Activated B cell treated with CpG ODN at 0.5 μM for 24 hours (primary cell): Measurements from ENCODE around the gene GALNT2. TPM values are rescaled to one million over a fixed set of nuclear protein-coding genes. Genes with fewer than 3 reads are reported as not detected.

Source experiments
- ATAC-seq: fragments of 200-7000 bp; cut with Tn5 transposase; one replicate; pipeline ENCODE4 v1.10.0; 2021; ENCODE audit warnings: low read depth, mild to moderate bottlenecking, moderate library complexity
- CTCF ChIA-PET: fragments of 350-600 bp; sonication (Branson Sonifier 250); formaldehyde crosslinking; loops from one replicate; lab custom pipeline; 2021; ENCODE audit warnings: antibody characterized with exemption; lab: Charles Lee
- POLR2A ChIA-PET: fragments of 350-600 bp; sonication (Branson Sonifier 250); formaldehyde crosslinking; loops from one replicate; lab custom pipeline; 2021; ENCODE audit warnings: antibody characterized with exemption; lab: Charles Lee
- DNase-seq: peaks from one replicate; pipeline ENCODE4 v3.0.0; 2022
- H3K27ac Mint-ChIP-seq: one replicate; pipeline ENCODE4 v1.8.0; 2020; ENCODE audit warnings: mixed read lengths
- H3K27me3 Mint-ChIP-seq: one replicate; pipeline ENCODE4 v1.8.0; 2021; ENCODE audit warnings: mixed read lengths
- H3K36me3 Mint-ChIP-seq: one replicate; pipeline ENCODE4 v1.8.0; 2021; ENCODE audit warnings: low read depth, mixed read lengths
- H3K4me1 Mint-ChIP-seq: one replicate; pipeline ENCODE4 v1.8.0; 2021; ENCODE audit warnings: mixed read lengths
- H3K4me3 Mint-ChIP-seq: one replicate; pipeline ENCODE4 v1.8.0; 2020; ENCODE audit warnings: mild to moderate bottlenecking, mixed read lengths
- H3K9me3 Mint-ChIP-seq: one replicate; pipeline ENCODE4 v1.8.0; 2020; ENCODE audit warnings: mixed read lengths
- intact Hi-C: fragments of 100-400 bp; cut with micrococcal nuclease; formaldehyde crosslinking; loops from one replicate; pipeline ENCODE4 v1.15.1; 2024
- total RNA-seq: library from RNA; stranded (reverse); gene quantifications from 2 replicates; pipeline ENCODE4 v1.2.3, GENCODE V29; 2022
- TF ChIP-seq, protein P1 (sequence below): fragments of 200-600 bp; IDR thresholded peaks from one replicate; pipeline ENCODE4 v1.8.0; 2022; ENCODE audit warnings: antibody characterized with exemption, mild to moderate bottlenecking

GALNT2 gene
- total RNA-seq, 1 donor from 2014 or later: 108 TPM

DNA sequence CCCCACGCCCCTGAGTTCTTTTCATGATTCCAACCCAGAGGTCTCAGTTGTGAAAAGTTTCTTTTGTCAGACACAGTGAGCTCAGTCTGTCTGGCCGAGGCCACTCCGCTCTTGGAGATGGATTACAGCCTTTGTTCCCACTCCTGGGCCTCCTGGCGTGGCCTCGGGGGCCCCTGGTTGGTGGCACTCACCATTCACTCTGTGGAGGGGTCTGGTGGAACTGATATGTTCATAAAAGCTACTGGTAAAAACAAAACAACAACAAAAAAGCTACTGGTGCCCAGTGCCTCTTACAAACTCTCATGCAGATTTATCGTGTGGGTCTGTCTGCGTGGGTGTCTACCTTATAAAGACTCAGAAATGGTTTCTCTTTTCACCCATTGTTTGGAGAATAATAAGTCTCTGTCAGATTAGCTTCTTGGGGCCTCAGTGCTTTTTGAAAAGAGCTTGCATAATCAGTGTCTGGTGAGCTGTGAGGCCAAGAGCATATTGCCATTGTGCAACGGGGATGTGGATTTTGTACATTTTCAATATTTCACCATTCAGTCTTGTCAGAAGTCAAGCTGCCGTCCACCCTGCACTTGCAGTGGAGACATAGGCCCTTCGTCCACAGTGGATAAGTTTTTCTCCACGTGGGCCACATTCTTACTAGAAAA lies 86.7 kb downstream of the GALNT2 start:
- Mint-ChIP-seq H3K4me1 (peaks cover 64% of the 10 kb centered on the region), H3K36me3 (peaks cover 19% of the 10 kb centered on the region), H3K27me3 (no peaks in the 10 kb centered on the region), H3K4me3 (no peak overlapping the region), H3K9me3 (no peaks in the 10 kb centered on the region), H3K27ac (no peak overlapping the region)
- intact Hi-C loops: no loop called here
- TF ChIP-seq, protein P1, sequence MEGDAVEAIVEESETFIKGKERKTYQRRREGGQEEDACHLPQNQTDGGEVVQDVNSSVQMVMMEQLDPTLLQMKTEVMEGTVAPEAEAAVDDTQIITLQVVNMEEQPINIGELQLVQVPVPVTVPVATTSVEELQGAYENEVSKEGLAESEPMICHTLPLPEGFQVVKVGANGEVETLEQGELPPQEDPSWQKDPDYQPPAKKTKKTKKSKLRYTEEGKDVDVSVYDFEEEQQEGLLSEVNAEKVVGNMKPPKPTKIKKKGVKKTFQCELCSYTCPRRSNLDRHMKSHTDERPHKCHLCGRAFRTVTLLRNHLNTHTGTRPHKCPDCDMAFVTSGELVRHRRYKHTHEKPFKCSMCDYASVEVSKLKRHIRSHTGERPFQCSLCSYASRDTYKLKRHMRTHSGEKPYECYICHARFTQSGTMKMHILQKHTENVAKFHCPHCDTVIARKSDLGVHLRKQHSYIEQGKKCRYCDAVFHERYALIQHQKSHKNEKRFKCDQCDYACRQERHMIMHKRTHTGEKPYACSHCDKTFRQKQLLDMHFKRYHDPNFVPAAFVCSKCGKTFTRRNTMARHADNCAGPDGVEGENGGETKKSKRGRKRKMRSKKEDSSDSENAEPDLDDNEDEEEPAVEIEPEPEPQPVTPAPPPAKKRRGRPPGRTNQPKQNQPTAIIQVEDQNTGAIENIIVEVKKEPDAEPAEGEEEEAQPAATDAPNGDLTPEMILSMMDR: no peak
- DNase-seq: no peak
- ChIA-PET CTCF (no interaction called here), POLR2A (interaction anchor here (0.7 kb wide), 1 partner anchor 50 kb away, joined by 3 read pairs; no protein-coding TSS in a partner anchor)
- no peak for ATAC-seq

DNA sequence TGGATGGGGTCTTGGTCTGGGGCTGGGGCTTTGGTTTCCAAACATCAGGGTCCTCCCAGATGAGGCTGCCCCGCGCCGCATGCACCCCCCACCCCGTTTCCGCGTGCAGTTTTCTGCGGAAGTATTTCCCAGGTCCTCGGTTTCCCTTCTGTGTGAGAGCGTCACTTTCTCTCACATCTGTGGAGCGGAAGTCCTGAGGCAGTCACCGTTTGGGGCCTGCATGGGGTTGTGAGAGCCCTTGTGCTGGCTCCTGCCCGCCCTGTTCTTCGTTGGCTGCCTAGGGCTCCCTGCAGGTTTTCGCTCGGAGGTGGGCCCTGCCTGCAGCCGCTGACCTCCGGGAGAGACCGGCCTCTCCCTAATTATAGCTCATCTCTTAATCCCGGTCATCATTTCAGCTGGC lies 88.0 kb downstream of the GALNT2 start:
- Mint-ChIP-seq H3K27me3 (no peaks in the 10 kb centered on the region), H3K4me1 (peaks cover 63% of the 10 kb centered on the region), H3K27ac (no peak overlapping the region), H3K9me3 (no peaks in the 10 kb centered on the region), H3K36me3 (peaks cover 19% of the 10 kb centered on the region), H3K4me3 (no peak overlapping the region)
- ChIA-PET CTCF (no interaction called here), POLR2A (interaction anchor here (1.4 kb wide), 1 partner anchor 8 kb away, joined by 4 read pairs; no protein-coding TSS in a partner anchor)
- ATAC-seq: no peak
- TF ChIP-seq, protein P1: no peak
- no peak for DNase-seq
- intact Hi-C loops: no loop called here

GRCh38 chr1:230156068-230156467 lies 89.0 kb downstream of the GALNT2 start:
- no peak overlapping the region for H3K27ac Mint-ChIP-seq
- peaks cover 18% of the 10 kb centered on the region for H3K36me3 Mint-ChIP-seq
- intact Hi-C loops: no loop called here
- POLR2A ChIA-PET: interaction anchor here (1.4 kb wide), 2 partner anchors 10 to 33 kb away, joined by 3 to 4 read pairs; no protein-coding TSS in a partner anchor
- H3K4me3 Mint-ChIP-seq: no peak overlapping the region
- peaks cover 58% of the 10 kb centered on the region for H3K4me1 Mint-ChIP-seq
- ATAC-seq (no peak), DNase-seq (no peak)
- TF ChIP-seq, protein P1: no peak
- CTCF ChIA-PET: no interaction called here
- no peaks in the 10 kb centered on the region for H3K27me3 Mint-ChIP-seq
- H3K9me3 Mint-ChIP-seq: no peaks in the 10 kb centered on the region

DNA sequence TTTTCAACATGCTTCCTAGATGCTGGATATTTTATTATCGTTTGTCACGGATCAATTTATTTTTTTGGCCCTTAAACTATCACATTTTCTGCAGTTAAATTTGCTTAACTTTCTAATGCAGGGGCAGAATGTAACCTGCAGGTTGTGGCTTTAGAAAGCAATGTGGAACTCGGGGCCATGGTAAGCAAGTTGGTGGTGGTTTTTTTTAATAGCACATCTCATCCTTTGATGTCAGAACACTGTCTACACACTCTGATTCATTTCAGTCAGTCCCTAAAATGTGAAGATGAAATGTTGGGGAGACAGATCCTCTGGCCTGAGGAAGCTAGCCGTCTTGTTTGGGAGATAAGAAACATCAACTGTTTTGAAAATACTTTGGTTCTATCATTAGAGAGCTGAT lies 89.5 kb downstream of the GALNT2 start:
- ChIA-PET CTCF (no interaction called here), POLR2A (interaction anchor here (1.4 kb wide), 2 partner anchors 10 to 33 kb away, joined by 3 to 4 read pairs; no protein-coding TSS in a partner anchor)
- H3K4me1 Mint-ChIP-seq: peaks cover 57% of the 10 kb centered on the region
- H3K36me3 Mint-ChIP-seq: peaks cover 13% of the 10 kb centered on the region
- TF ChIP-seq, protein P1: no peak
- no peak overlapping the region for H3K4me3 Mint-ChIP-seq
- H3K9me3 Mint-ChIP-seq: no peaks in the 10 kb centered on the region
- no peaks in the 10 kb centered on the region for H3K27me3 Mint-ChIP-seq
- intact Hi-C loops: no loop called here
- no peak overlapping the region for H3K27ac Mint-ChIP-seq
- ATAC-seq: no peak
- DNase-seq: no peak
